GM12801 (cell line): ENCODE results near the gene ZEB2.

Source experiments
- CTCF ChIP-seq: IDR thresholded peaks from one replicate; pipeline ENCODE4 v1.5.1; 2011; ENCODE audit warnings: control low read depth; ENCODE audit not compliant: insufficient read length; ENCODE audit errors: extremely low read depth

ZEB2 gene

DNA sequence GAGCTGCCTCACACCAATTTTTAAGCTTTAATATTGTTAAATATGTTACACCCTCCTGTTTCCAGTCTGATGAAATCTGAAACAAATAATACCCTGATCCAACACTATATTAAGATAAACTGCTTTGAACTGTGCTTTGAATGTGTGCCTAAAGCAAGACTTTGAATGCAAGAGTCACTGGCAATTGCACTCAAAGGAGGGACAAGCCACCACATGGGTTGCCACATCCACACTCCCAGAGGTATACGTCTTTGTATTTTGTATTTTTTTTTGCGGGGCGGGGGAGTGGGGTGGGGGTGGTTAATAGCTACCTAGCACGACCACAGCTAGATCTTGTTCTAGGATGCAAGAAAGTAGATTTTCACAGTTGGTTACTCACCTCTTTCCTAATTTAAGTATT lies 1.8 kb upstream of the ZEB2 start:
- no peak for TF ChIP-seq CTCF

- TF ChIP-seq CTCF: no peak
Measured at GRCh38 chr2:144520756-144521487, 1.0 kb upstream of the ZEB2 start.

GRCh38 chr2:144519597-144519933 lies 354 bp downstream of the ZEB2 start:
- no peak for TF ChIP-seq CTCF

GRCh38 chr2:144518748-144519596 lies 947 bp downstream of the ZEB2 start:
- TF ChIP-seq CTCF: no peak

- no peak for TF ChIP-seq CTCF
Measured at GRCh38 chr2:144517866-144518747, 1.8 kb downstream of the ZEB2 start.

DNA sequence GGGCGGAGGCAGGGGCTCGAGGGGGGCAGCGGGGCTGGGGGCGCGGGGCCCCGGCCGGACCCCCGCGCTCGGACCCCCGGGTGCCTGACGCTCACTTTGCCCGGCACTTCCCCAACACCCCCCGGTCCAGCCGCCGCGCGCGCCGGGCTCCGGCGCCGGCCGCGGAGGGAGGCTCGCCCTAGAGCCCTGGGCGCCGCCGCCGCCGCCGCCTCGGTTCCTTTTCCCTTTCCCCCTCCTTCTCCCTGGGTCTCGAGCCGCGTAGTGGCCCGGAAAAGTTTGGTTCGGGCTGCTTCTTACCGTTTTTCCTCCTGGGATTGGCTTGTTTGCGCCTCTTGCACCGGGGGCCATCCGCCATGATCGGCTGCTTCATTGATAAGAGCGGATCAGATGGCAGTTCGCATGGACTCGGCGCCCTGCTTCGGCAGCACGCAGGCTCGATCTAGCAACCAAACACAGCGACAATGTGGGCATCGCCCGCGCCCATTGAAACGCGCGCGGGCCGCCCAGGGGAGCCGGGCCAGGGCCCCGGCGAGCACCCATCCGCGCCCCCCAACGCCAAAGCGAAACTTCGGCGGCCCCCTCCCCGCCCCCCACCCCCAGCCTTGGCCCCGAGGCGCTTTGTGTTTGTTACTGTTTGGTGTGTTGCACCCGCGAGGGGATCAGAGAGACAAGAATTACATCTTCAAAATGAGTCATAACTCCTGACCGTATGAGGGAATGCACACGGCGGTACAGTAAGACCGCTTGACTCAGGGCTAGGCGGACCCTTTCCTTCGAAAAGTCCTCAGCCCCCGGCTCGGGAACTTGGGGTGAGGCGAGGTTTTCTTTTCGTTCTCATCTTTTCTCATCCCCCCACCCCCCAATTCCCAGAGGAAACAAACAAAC lies 2.7 kb downstream of the ZEB2 start:
- TF ChIP-seq CTCF: no peak
